Glutamatergic neuron (in vitro differentiated cells): ENCODE measurements around the gene ABLIM3. TPM values are rescaled to one million over a fixed set of nuclear protein-coding genes. Genes with fewer than 3 reads are reported as not detected.

Source experiments
- DNase-seq: peaks from one replicate; pipeline ENCODE4 v3.0.0; 2022
- H3K27ac Mint-ChIP-seq: one replicate; pipeline ENCODE4 v1.8.0; 2020; ENCODE audit warnings: mild to moderate bottlenecking, mixed read lengths, inconsistent platforms; ENCODE audit not compliant: unreplicated experiment
- H3K27me3 Mint-ChIP-seq: one replicate; pipeline ENCODE4 v1.8.0; 2020; ENCODE audit warnings: mild to moderate bottlenecking, moderate library complexity, mixed read lengths, inconsistent platforms; ENCODE audit not compliant: unreplicated experiment
- H3K36me3 Mint-ChIP-seq: one replicate; pipeline ENCODE4 v1.8.0; 2020; ENCODE audit warnings: mild to moderate bottlenecking, mixed read lengths, inconsistent platforms; ENCODE audit not compliant: unreplicated experiment
- H3K4me1 Mint-ChIP-seq: one replicate; pipeline ENCODE4 v1.8.0; 2020; ENCODE audit warnings: mild to moderate bottlenecking, low read depth, mixed read lengths, inconsistent platforms; ENCODE audit not compliant: unreplicated experiment
- H3K4me3 Mint-ChIP-seq: one replicate; pipeline ENCODE4 v1.8.0; 2020; ENCODE audit warnings: mild to moderate bottlenecking, mixed read lengths, inconsistent platforms; ENCODE audit not compliant: unreplicated experiment
- H3K9me3 Mint-ChIP-seq: one replicate; pipeline ENCODE4 v1.8.0; 2020; ENCODE audit warnings: mild to moderate bottlenecking, moderate library complexity, mixed read lengths, inconsistent platforms; ENCODE audit not compliant: unreplicated experiment
- total RNA-seq: library from RNA; stranded (reverse); fragmentation: NEBNext Ultra II Directional; extraction: Animal tissue kit (Norgen Biotek cat#: 25700); gene quantifications from one replicate; pipeline ENCODE4 v1.2.1, GENCODE V29; 2021; ENCODE audit not compliant: unreplicated experiment
- TF ChIP-seq, protein P1 (sequence below): fragments of 200-600 bp; sonication (generic); IDR thresholded peaks from one replicate; pipeline ENCODE4 v1.5.0; 2021; ENCODE audit not compliant: partially characterized antibody, unreplicated experiment

The ABLIM3 gene
- total RNA-seq, 1 donor from 2014 or later: 19.0 TPM

DNA sequence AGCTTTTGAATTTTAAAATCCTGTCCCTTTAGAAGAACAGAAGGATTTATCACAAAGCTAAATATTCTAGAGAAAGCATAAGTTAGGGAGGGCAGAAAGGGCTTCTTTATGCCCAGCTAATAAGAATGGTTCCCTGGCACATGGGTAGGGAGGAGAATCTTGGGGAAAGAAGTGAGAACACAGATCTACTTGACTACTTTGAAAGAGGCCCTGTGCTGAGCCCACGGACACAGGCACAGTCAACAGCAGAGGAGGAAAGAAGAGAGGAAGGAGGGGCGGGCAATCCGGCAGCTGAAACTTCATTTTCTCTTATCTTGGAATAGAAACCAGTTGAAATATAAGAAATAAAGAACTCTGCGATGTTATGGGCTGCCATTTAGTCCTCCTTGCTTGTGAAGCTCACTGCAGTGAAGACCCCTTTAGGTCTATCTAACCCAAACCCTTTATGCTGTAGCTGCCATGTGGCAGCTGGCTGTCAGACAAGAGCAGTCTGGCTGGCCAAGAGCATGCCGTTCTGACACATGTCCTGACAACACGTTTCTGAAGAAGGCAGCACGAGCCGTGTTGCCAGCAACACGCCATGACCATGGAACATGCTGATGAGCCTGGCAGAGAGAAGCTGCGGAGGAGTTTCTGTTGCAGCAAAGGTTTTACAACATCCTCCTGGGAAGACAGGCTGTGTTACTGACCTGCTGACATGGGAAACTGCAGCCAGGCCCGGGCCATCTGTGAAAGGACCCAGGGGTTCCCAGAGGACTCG lies 34.2 kb downstream of the ABLIM3 start:
- peaks cover 14% of the 10 kb centered on the region for H3K9me3 Mint-ChIP-seq
- H3K27me3 Mint-ChIP-seq: peaks cover 19% of the 10 kb centered on the region
- peaks cover 57% of the 10 kb centered on the region for H3K4me1 Mint-ChIP-seq

DNA sequence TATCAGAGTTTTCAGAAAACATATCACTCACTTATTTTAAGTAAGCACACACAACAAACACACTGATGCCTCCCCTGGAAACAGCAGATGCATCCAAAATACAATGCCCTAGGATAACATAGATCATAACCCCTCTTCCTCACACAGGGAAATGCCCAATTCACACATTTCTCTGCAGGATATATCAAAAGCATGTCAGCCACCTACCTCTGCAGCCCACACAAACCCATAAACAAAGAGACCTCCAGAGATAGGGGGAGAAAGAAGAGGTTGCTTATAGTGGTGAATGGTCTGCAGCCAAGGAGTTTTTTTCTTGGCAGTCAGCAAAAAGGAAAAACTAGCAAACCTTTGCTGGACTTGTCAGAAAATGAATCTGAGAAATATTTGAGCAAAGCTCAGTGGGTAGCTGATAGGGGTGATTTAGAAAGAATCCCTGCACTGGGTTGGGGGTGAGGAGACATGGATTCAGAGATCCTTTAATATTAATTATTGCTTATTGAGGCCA lies 36.1 kb downstream of the ABLIM3 start:
- H3K27me3 Mint-ChIP-seq: peaks cover 16% of the 10 kb centered on the region
- peaks cover 5% of the 10 kb centered on the region for H3K36me3 Mint-ChIP-seq
- peaks cover 46% of the 10 kb centered on the region for H3K4me1 Mint-ChIP-seq
- TF ChIP-seq, protein P1, sequence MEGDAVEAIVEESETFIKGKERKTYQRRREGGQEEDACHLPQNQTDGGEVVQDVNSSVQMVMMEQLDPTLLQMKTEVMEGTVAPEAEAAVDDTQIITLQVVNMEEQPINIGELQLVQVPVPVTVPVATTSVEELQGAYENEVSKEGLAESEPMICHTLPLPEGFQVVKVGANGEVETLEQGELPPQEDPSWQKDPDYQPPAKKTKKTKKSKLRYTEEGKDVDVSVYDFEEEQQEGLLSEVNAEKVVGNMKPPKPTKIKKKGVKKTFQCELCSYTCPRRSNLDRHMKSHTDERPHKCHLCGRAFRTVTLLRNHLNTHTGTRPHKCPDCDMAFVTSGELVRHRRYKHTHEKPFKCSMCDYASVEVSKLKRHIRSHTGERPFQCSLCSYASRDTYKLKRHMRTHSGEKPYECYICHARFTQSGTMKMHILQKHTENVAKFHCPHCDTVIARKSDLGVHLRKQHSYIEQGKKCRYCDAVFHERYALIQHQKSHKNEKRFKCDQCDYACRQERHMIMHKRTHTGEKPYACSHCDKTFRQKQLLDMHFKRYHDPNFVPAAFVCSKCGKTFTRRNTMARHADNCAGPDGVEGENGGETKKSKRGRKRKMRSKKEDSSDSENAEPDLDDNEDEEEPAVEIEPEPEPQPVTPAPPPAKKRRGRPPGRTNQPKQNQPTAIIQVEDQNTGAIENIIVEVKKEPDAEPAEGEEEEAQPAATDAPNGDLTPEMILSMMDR: no peak
- peaks cover 10% of the 10 kb centered on the region for H3K9me3 Mint-ChIP-seq
- DNase-seq: no peak
- H3K27ac Mint-ChIP-seq: no peak overlapping the region
- H3K4me3 Mint-ChIP-seq: no peak overlapping the region

More for the DNA sequence above, 34.2 kb downstream of the ABLIM3 start:
- peak; percentile 39 for DNase-seq
- peak overlapping the region; percentile 69 for H3K4me3 Mint-ChIP-seq
- H3K27ac Mint-ChIP-seq: peak overlapping the region; percentile 90
- peaks cover 5% of the 10 kb centered on the region for H3K36me3 Mint-ChIP-seq
- TF ChIP-seq, protein P1: no peak

DNA sequence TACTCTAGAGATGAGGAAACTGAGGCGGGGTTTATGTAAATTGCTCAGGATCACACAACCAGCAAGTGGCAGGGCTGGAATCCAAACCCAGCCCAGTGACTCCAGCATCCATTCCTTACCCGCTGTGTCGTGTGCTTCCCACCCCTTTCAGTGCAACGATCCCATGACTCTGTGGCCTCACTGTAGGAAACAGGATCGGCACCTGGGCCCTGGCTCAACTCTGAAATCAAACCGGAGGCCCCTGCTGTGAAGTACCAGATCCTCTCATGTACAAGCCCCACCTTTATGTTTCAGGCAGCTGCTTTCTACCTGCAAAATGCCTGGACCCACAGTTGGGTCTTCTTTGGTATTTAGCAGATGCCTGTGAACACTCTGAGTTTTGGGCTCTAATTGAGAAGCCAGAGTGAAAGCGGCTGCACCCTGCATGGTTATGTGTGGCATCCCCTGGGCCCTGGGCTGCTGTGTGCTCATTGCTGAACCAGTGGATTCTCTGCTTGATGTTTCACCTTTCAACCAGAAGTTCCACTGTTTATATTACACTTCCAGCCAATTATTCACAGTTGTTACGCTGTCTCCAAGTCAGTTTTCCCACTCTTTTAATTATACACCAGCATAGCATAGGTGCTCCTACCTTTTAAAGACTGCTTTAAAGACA lies 36.7 kb downstream of the ABLIM3 start:
- Mint-ChIP-seq H3K9me3 (peaks cover 10% of the 10 kb centered on the region), H3K36me3 (no peaks in the 10 kb centered on the region), H3K4me3 (no peak overlapping the region), H3K27me3 (peaks cover 16% of the 10 kb centered on the region), H3K4me1 (peaks cover 40% of the 10 kb centered on the region), H3K27ac (no peak overlapping the region)
- DNase-seq: no peak
- TF ChIP-seq, protein P1: no peak

DNA sequence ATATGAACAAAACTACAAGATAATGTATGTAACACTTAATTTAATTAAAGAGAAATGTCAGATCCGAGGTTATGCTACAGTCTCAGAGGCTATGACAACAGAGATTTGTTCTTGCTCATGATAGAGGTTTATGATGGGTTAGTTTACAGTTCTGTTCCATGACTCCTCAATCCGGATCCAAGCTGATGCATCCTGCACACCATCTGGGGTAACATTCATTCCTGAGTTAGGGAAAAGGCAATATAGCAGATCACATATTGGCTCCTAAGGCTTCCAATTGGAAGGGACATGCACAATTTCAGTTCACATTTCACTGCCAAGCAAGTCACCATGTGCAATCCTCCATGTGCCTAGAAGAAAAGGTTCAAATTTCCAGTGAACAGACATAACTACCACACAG lies 40.4 kb downstream of the ABLIM3 start:
- Mint-ChIP-seq H3K27ac (no peak overlapping the region), H3K36me3 (peaks cover 6% of the 10 kb centered on the region), H3K9me3 (no peaks in the 10 kb centered on the region), H3K27me3 (peaks cover 3% of the 10 kb centered on the region), H3K4me3 (no peak overlapping the region), H3K4me1 (peaks cover 18% of the 10 kb centered on the region)
- DNase-seq: no peak
- TF ChIP-seq, protein P1: no peak

GRCh38 chr5:149182241-149182640 lies 40.9 kb downstream of the ABLIM3 start:
- no peaks in the 10 kb centered on the region for H3K9me3 Mint-ChIP-seq
- DNase-seq: no peak
- H3K4me1 Mint-ChIP-seq: peaks cover 13% of the 10 kb centered on the region
- no peak overlapping the region for H3K4me3 Mint-ChIP-seq
- H3K27ac Mint-ChIP-seq: no peak overlapping the region
- H3K36me3 Mint-ChIP-seq: peaks cover 6% of the 10 kb centered on the region
- no peaks in the 10 kb centered on the region for H3K27me3 Mint-ChIP-seq
- TF ChIP-seq, protein P1: no peak
